Smooth muscle cell of the pulmonary artery (primary cell): ENCODE results near the gene RABGAP1L. TPM values are rescaled to one million over a fixed set of nuclear protein-coding genes. Genes with fewer than 3 reads are reported as not detected.

ENCODE experiments used
- total RNA-seq: library from RNA; depleted of rRNA; stranded (reverse); fragments of >200 nt; gene quantifications from 2 replicates; pipeline ENCODE4 v1.2.3, GENCODE V29; 2014

Gene RABGAP1L
- total RNA-seq, result 30.1 and 32.4 TPM in 2 replicates

DNA sequence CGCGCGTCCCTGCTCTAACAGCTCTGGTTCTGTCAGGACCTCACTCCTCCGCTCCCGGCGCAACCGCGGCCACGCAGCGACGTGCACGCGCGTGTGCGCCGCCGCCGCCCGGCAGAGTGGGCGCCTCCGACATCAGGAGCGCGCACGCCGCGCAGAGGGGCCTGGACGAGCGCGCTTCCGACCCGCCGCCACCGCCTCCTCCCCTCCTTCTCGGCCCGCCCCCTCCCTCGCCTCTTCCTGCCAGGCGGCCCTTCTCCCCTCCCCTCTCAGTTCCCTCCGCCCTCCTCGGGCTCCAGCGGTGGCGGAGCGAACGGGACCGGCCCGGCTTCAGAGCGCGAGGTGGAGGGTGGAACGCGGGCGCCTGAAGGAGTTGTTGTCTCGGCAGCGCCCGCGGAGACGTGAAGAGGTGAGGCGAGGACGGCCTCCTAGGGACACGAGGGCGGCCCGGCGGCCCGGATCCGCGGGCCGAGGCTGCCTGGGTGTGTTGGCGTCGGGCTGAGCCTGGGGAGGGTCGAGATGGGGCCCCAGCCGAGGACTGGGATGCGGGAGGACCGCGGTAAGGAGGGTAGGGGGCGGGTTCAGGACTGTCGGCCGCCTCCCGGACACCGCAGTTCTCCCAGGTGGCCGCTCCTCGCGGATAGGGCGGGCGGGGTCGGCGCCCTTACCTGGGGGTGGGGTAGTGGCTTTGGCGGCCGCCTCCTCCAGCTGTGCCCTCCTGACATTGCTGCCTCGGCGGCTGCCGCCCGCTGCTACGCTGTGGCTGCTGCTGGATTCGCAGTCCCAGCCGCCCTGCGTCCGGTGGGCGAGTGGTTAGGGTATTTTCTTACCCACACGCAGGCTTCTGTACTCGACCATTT is at the start of gene RABGAP1L:
RABGAP1L (plus strand) TSS at position 269 of the 857 bp plus-strand sequence.

GRCh38 chr1:174447866-174448530 is 288.7 kb downstream of the RABGAP1L start, which contains the start of gene GPR52:
Gene GPR52, plus strand, starts transcription at chr1:174447964. Its CDS starts 148 bp downstream, at chr1:174448112.

DNA sequence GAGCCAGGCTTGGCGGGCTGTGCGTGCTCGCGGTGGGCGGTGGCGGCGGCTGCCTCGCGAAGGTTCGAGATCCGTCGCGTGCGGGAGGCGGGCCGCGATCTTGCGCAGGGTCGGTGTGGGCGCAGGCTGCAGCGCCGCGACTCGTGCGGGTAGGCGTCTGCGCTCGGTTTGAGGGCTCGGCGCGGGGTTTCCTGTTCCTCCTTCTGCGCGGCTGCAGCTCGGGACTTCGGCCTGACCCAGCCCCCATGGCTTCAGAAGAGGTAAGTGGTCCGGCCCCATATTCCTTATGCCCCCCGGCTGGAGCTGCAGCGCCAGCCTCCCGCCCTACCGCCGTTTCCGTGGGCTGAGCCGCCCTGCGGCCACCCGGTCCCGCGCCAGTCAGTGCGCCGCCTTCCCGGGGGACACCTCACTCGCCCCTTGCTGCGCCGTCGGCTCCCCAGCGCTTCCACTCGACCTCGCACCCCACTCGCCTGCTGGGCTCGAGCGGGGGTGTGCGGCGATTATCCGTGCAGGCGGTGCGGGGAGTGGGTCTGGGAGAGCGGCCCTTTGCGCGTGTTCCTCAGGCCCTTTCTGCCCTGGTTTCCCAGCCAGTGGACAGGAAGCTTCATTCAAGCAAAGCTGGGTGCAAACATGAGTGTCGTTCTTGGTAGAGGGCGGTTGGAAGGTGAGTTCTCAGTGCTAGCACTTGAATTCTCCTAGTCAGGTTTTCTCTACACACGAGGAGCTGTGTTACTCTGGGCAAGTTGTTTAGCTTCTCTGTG is 840.8 kb downstream of the RABGAP1L start, which contains the start of gene CACYBP:
CACYBP (plus strand) TSS at position 12 of the 761 bp plus-strand sequence; CDS start at position 246, 234 bp downstream.

GRCh38 chr1:175023043-175023921 is 864.0 kb downstream of the RABGAP1L start, which contains the start of gene MRPS14:
Gene MRPS14, minus strand, starts transcription at chr1:175023425. Its CDS starts 17 bp downstream, at chr1:175023408.

Other genes with a start within 250 kb of the RABGAP1L start
- 0.07 TPM in 1 of 2 replicates, not detected in the other for gene SERPINC1, start 242.2 kb upstream of the RABGAP1L start, total RNA-seq
- 23.3 and 23.8 TPM in 2 replicates for gene RC3H1, start 137.2 kb upstream of the RABGAP1L start, total RNA-seq